Gastroesophageal sphincter (tissue), 4 donors: Measurements from ENCODE around the gene RNF208. TPM values are rescaled to one million over a fixed set of nuclear protein-coding genes. Genes with fewer than 3 reads are reported as not detected.

ENCODE experiments used
- total RNA-seq, 4 donors: library from RNA; depleted of rRNA; stranded (reverse); fragments of >200 nt; gene quantifications; one replicate each; pipeline ENCODE4 v1.1.0, GENCODE V29; 2016

The RNF208 gene
- total RNA-seq, 4 donors from 2014 or later = 1.6 to 5.3 (median 3.1) TPM; not detected in 1

Other genes with a start within 250 kb of the RNF208 start
- gene PTGDS, start 244.7 kb downstream of the RNF208 start, total RNA-seq = 100 to 1,000 TPM in 1 of 4 donors, 10 to 100 TPM in 2, 1 to 10 TPM in 1; 7.4 to 132 (median 29.7) TPM
- under 1 TPM in 2 of 4 donors, not detected in 2; 0.40 TPM for gene LCNL1, start 239.2 kb downstream of the RNF208 start, total RNA-seq
- 10 to 100 TPM; 24.2 to 42.6 (median 36.1) TPM for gene PAXX, start 229.8 kb downstream of the RNF208 start, total RNA-seq
- 1 to 10 TPM in 3 of 4 donors, under 1 TPM in 1; 0.81 to 5.4 (median 2.2) TPM for gene CLIC3, start 225.7 kb downstream of the RNF208 start, total RNA-seq
- gene ABCA2, start 194.0 kb downstream of the RNF208 start, total RNA-seq = 10 to 100 TPM; 13.5 to 24.3 (median 19.3) TPM
- gene FUT7, start 190.2 kb downstream of the RNF208 start, total RNA-seq = under 1 TPM in 1 of 4 donors, not detected in 3; 0.20 TPM
- gene NPDC1, start 176.1 kb downstream of the RNF208 start, total RNA-seq = 10 to 100 TPM; 50.4 to 69.9 (median 59.5) TPM
- gene ENTPD2, start 168.2 kb downstream of the RNF208 start, total RNA-seq = 1 to 10 TPM in 1 of 4 donors, under 1 TPM in 1, not detected in 2; 0.58 to 1.6 TPM
- 1 to 10 TPM in 1 of 4 donors, under 1 TPM in 3; 0.13 to 1.3 (median 0.19) TPM for gene SAPCD2, start 151.7 kb downstream of the RNF208 start, total RNA-seq
- 1 to 10 TPM; 4.2 to 7.3 (median 6.0) TPM for gene UAP1L1, start 144.7 kb downstream of the RNF208 start, total RNA-seq
- gene MAN1B1, start 135.3 kb downstream of the RNF208 start, total RNA-seq = 10 to 100 TPM; 26.1 to 30.2 (median 29.3) TPM
- 100 to 1,000 TPM in 3 of 4 donors, 10 to 100 TPM in 1; 74.5 to 124 (median 111) TPM for gene DPP7, start 107.5 kb downstream of the RNF208 start, total RNA-seq
- under 1 TPM in 2 of 4 donors, not detected in 2; 0.08 to 0.13 TPM for gene GRIN1, start 83.1 kb downstream of the RNF208 start, total RNA-seq
- 1 to 10 TPM in 1 of 4 donors, not detected in 3; 7.7 TPM for gene LRRC26, start 52.2 kb downstream of the RNF208 start, total RNA-seq
- gene TMEM210, start 50.2 kb downstream of the RNF208 start, total RNA-seq = not detected
- gene ANAPC2, start 33.7 kb downstream of the RNF208 start, total RNA-seq = 10 to 100 TPM; 11.9 to 32.1 (median 23.7) TPM
- gene SSNA1, start 33.6 kb downstream of the RNF208 start, total RNA-seq = 10 to 100 TPM; 56.8 to 99.0 (median 73.8) TPM
- gene TPRN, start 21.5 kb downstream of the RNF208 start, total RNA-seq = 10 to 100 TPM in 1 of 4 donors, 1 to 10 TPM in 3; 3.6 to 11.6 (median 6.1) TPM
- gene TMEM203, start 16.6 kb downstream of the RNF208 start, total RNA-seq = 10 to 100 TPM; 21.9 to 36.1 (median 29.1) TPM
- 1 to 10 TPM; 4.6 to 9.8 (median 7.6) TPM for gene NDOR1, start 16.5 kb downstream of the RNF208 start, total RNA-seq
- 1 to 10 TPM in 2 of 4 donors, not detected in 2; 1.1 to 5.8 TPM for gene CYSRT1, start 2.9 kb upstream of the RNF208 start, total RNA-seq
- gene RNF224, start 5.3 kb upstream of the RNF208 start, total RNA-seq = under 1 TPM in 1 of 4 donors, not detected in 3; 0.57 TPM
- gene SLC34A3, start 8.7 kb upstream of the RNF208 start, total RNA-seq = not detected
- gene TUBB4B, start 19.0 kb upstream of the RNF208 start, total RNA-seq = 100 to 1,000 TPM; 220 to 488 (median 265) TPM
- not detected for gene STPG3, start 29.0 kb upstream of the RNF208 start, total RNA-seq
- 10 to 100 TPM; 36.9 to 58.8 (median 45.2) TPM for gene NELFB, start 33.1 kb upstream of the RNF208 start, total RNA-seq
- 1 to 10 TPM; 4.7 to 7.4 (median 6.9) TPM for gene TOR4A, start 55.5 kb upstream of the RNF208 start, total RNA-seq
- 10 to 100 TPM in 1 of 4 donors, 1 to 10 TPM in 3; 3.8 to 11.3 (median 4.3) TPM for gene NRARP, start 80.0 kb upstream of the RNF208 start, total RNA-seq
- gene EXD3, start 200.9 kb upstream of the RNF208 start, total RNA-seq = 10 to 100 TPM in 2 of 4 donors, 1 to 10 TPM in 2; 3.7 to 29.7 (median 10.9) TPM
- gene NOXA1, start 201.2 kb upstream of the RNF208 start, total RNA-seq = 1 to 10 TPM; 1.1 to 4.2 (median 3.0) TPM
- gene ENTPD8, start 219.1 kb upstream of the RNF208 start, total RNA-seq = under 1 TPM in 1 of 4 donors, not detected in 3; 0.57 TPM
- 10 to 100 TPM; 38.1 to 63.5 (median 49.1) TPM for gene NSMF, start 237.1 kb upstream of the RNF208 start, total RNA-seq